ENCODE measurements around the gene NXPE3.
A peak's percentile ranks its signal among the peaks of the same experiment; 100 is the strongest.

The NXPE3 gene

DNA sequence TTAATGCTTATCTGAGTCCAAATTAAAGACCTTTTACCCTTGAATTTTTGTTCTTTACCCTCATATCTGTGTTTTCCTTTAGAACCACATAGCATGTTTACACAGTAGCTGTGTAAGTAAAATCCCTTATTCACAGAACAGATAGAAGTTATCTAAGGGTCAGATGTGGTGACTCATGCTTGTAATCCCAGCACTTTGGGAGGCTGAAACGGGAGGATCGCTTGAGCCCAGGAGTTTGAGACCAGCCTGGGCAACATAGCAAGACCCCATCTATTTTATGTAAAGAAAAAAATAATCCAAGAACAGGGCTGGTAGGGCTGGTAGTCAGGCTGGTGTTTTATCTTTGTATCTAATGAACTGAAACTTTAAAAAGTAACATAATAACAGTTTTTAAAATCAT is 23.2 kb downstream of the NXPE3 start:
- DNase-seq (ENCODE audit: low read depth in 2 of 2), result no peak

GRCh38 chr3:101803173-101803782 is 24.3 kb downstream of the NXPE3 start:
- peak in 1 of 2 donors; percentile 34 for DNase-seq (ENCODE audit: low read depth in 2 of 2)

- no peak for DNase-seq (ENCODE audit: low read depth in 2 of 2)
Measured at GRCh38 chr3:101803939-101804338, 24.9 kb downstream of the NXPE3 start.

GRCh38 chr3:101806491-101806890 is 27.5 kb downstream of the NXPE3 start:
- no peak for DNase-seq (ENCODE audit: low read depth in 2 of 2)

- DNase-seq (ENCODE audit: low read depth in 2 of 2), result no peak
Measured at GRCh38 chr3:101807888-101808287, 28.9 kb downstream of the NXPE3 start.

GRCh38 chr3:101809178-101810021 is 30.4 kb downstream of the NXPE3 start:
- no peak for DNase-seq (ENCODE audit: low read depth in 2 of 2)

DNA sequence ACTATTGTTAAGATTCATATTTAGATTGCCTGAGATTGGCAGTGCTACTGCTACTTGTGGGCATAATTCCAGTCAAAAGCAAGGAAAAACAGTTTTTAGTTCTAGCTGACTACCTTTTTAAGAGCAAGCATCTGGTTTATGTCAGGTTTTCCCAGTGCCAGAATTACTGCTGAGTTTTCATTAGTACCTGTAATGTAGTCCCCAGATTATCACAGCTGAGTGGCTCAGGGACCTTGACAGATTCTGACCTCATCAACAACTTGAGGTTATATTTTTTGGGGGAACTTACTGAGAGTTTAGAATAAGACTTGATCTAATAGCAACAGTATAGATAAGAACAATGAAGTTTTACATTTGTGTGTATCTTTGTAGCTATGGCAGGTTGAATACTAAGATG is 31.0 kb downstream of the NXPE3 start:
- no peak for DNase-seq (ENCODE audit: low read depth in 2 of 2)

GRCh38 chr3:101811875-101812274 is 32.9 kb downstream of the NXPE3 start:
- no peak for DNase-seq (ENCODE audit: low read depth in 2 of 2)

- DNase-seq (ENCODE audit: low read depth in 2 of 2), result no peak
Measured at GRCh38 chr3:101812895-101813294, 33.9 kb downstream of the NXPE3 start.

DNA sequence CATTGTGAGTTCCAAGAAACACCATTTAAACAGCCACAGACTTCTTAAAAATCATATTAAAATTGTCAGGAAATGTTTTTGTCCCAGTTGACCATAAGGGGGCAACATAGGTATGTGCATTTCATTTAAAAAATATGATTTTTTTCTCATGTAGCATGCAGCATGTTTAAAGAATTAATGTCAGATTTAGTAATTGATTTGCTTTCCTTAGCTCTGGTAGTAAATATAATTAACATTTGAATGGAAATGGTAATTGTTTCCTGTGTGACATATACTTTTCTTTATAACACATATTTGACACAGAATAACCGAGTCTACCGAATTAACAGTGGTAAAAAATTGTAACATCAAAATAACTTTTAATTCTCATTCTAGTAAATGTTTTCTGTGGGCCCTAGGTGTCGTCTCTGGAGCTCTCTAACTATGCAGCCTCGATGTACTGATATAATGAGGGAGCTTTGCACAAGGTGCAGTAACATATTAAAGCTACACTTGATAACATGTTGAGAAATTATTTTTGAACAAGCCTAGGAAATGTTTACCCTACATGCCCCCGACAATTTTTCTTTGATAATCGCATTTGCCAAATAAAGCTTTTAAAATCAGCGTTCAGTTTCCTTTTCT is 34.9 kb downstream of the NXPE3 start:
- no peak for DNase-seq (ENCODE audit: low read depth in 2 of 2)

DNA sequence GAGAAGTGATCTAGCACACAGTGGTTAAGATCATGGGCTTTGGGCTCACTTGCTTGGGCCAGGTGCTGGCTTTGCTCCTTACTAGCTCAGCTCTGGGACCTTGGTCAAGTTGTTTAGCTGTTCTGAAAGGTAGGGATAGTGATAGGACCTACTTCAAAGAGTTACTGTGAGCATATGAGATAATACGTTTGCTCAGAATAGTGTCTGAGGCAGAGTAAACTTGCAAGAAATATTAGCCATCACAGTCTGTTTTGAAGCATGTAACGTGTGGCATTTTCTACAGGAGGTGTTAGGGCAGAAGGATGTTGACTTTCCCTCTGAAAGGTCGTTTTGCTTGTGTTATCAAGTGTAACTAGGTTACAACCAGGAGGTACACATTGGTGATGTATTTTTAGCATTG is 35.8 kb downstream of the NXPE3 start:
- no peak for DNase-seq (ENCODE audit: low read depth in 2 of 2)

GRCh38 chr3:101816215-101817149 is 37.5 kb downstream of the NXPE3 start:
- DNase-seq (ENCODE audit: low read depth in 2 of 2), result no peak

- DNase-seq (ENCODE audit: low read depth in 2 of 2), result no peak
Measured at GRCh38 chr3:101817992-101818391, 39.0 kb downstream of the NXPE3 start.

GRCh38 chr3:101819649-101820206 is 40.7 kb downstream of the NXPE3 start:
- DNase-seq (ENCODE audit: low read depth in 2 of 2), result no peak

DNA sequence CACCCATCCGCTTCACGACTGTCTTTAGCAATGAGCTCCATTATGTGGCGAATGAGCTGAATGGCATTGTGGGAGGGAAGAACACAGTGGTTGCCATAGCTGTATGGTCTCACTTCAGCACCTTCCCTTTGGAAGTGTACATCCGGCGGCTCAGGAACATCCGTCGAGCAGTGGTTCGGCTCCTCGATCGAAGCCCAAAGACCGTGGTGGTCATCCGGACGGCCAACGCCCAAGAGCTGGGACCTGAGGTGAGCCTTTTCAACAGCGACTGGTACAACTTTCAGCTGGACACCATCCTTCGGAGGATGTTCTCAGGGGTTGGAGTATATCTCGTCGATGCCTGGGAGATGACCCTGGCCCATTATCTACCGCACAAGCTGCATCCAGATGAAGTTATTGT is 42.5 kb downstream of the NXPE3 start:
- DNase-seq (ENCODE audit: low read depth in 2 of 2), result no peak

DNA sequence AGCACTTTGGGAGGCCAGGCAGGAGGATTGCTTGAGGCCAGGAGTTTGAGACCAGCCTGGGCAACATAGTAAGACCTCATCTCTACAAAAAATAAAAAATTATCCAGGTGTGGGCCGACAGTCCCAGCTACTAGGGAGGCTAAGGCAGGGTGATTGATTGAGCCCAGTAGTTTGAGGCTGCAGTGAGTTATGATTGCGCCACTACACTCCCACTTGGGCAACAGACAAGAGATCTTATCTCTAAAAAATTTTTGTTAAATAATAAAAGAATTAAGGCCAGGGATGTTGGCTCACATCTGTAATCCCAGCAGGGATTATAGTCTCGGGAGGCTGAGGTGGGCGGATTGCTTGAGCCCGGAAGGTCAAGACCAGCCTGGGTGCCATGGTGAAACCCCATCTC is 44.5 kb downstream of the NXPE3 start:
- DNase-seq (ENCODE audit: low read depth in 2 of 2), result no peak

DNA sequence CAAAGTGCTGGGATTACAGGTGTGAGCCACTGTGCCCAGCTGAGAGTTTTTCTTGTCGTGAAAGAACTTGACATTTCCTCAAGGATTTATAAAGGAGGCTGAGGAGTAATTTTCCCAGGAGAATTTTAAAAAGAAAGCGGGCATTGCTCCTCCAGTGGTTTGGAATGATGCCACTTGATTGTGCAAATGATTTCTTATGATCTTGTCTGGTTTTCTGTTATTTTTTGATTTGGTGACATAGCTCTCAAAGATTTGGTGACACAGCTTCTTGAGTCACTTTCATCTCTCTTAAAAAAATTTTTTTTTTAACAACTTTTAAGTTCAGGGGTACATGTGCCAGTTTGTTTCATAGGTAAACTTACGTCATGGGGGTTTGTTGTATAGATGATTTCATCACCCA is 45.7 kb downstream of the NXPE3 start:
- no peak for DNase-seq (ENCODE audit: low read depth in 2 of 2)

GRCh38 chr3:101825904-101826445 is 47.0 kb downstream of the NXPE3 start:
- DNase-seq (ENCODE audit: low read depth in 2 of 2), result no peak

GRCh38 chr3:101827211-101828174 is 48.5 kb downstream of the NXPE3 start:
- DNase-seq (ENCODE audit: low read depth in 2 of 2), result peak; percentile 73 to 88

DNA sequence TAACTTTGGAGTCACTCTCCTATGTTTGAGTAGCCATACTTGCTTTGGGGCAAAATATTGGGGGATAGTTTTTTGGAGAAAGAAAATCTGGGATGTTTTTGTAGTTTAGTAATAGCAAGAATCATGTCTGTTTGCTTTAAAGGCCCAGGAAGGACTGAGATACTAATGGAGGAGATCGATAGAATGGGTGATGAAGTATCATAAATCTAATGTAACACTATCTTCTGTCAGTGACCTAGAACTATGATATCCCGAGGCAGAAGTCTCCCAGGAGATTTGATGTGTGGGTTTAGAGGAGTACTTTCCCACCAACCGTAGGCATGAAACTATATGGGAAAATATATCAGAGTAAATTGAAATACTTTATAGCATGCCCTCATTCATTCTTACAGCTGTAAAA is 49.3 kb downstream of the NXPE3 start:
- no peak for DNase-seq (ENCODE audit: low read depth in 2 of 2)
